Activated CD8-positive, alpha-beta T cell treated with anti-CD3 and anti-CD28 coated beads for 36 hours (primary cell): Measurements from ENCODE around the gene TRMO. TPM values are rescaled to one million over a fixed set of nuclear protein-coding genes. Genes with fewer than 3 reads are reported as not detected.

Experiments used
- ATAC-seq: fragments of 200-7000 bp; cut with Tn5 transposase; one replicate; pipeline ENCODE4 v1.10.0; 2021; ENCODE audit warnings: mild to moderate bottlenecking, moderate library complexity
- CTCF ChIA-PET: fragments of 350-600 bp; sonication (Branson Sonifier 250); formaldehyde crosslinking; loops from one replicate; lab custom pipeline; 2021; ENCODE audit warnings: antibody characterized with exemption; lab: Charles Lee
- POLR2A ChIA-PET: fragments of 350-600 bp; sonication (Branson Sonifier 250); formaldehyde crosslinking; loops from one replicate; lab custom pipeline; 2021; ENCODE audit warnings: antibody characterized with exemption; lab: Charles Lee
- DNase-seq: peaks from one replicate; pipeline ENCODE4 v3.0.0-alpha.2; 2020
- H3K27ac Mint-ChIP-seq: one replicate; pipeline ENCODE4 v1.8.0; 2021; ENCODE audit warnings: mild to moderate bottlenecking, mixed read lengths
- H3K27me3 Mint-ChIP-seq: one replicate; pipeline ENCODE4 v1.8.0; 2021; ENCODE audit warnings: mixed read lengths
- H3K36me3 Mint-ChIP-seq: one replicate; pipeline ENCODE4 v1.8.0; 2021; ENCODE audit warnings: low read depth, mixed read lengths
- H3K4me1 Mint-ChIP-seq: one replicate; pipeline ENCODE4 v1.8.0; 2021; ENCODE audit warnings: low read depth, mixed read lengths
- H3K4me3 Mint-ChIP-seq: one replicate; pipeline ENCODE4 v1.8.0; 2021; ENCODE audit warnings: mild to moderate bottlenecking, moderate library complexity, mixed read lengths
- H3K9me3 Mint-ChIP-seq: one replicate; pipeline ENCODE4 v1.8.0; 2021; ENCODE audit warnings: mixed read lengths
- intact Hi-C: fragments of 100-400 bp; cut with micrococcal nuclease; formaldehyde crosslinking; loops from one replicate; pipeline ENCODE4 v1.10.0; 2022
- total RNA-seq, 2 experiments: library from RNA; stranded (reverse); gene quantifications; one replicate each; pipeline ENCODE4 v1.2.3, GENCODE V29; 2021
- TF ChIP-seq, protein P1 (sequence below): fragments of 200-600 bp; IDR thresholded peaks from one replicate; pipeline ENCODE4 v1.8.0; 2022; ENCODE audit warnings: antibody characterized with exemption, mild to moderate bottlenecking

TRMO gene
- total RNA-seq, 2 experiments from 2014 or later, result 12.6 to 13.3 TPM

DNA sequence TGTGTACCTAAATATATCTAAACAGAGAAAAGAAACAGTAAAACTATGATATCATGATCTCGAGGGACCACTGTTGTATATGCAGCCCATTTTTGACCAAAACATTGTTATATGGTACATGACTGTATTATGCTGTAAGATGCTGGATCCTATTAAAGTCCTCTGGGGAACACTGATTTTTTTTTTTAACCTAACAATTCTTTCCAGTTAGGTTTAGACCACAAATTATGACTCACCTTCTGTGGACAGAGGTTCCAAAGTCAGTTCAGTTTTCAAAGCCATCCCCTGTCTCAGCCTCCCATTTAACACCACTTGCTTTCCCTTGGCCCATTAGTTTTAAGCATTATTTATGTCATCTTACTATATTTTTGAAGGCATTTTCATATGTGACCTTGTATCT lies 27.1 kb downstream of the TRMO start:
- no peak overlapping the region for H3K4me3 Mint-ChIP-seq
- no peaks in the 10 kb centered on the region for H3K9me3 Mint-ChIP-seq
- no peaks in the 10 kb centered on the region for H3K27me3 Mint-ChIP-seq
- ChIA-PET CTCF (interaction anchor here (1.4 kb wide), 1 partner anchor 35 kb away, joined by 3 read pairs; no protein-coding TSS in a partner anchor), POLR2A (interaction anchor here (1.2 kb wide), 2 partner anchors 14 to 142 kb away, joined by 3 read pairs; no protein-coding TSS in a partner anchor)
- peaks cover under 1% of the 10 kb centered on the region for H3K4me1 Mint-ChIP-seq
- no peaks in the 10 kb centered on the region for H3K36me3 Mint-ChIP-seq
- ATAC-seq, result no peak
- DNase-seq, result no peak
- H3K27ac Mint-ChIP-seq, result no peak overlapping the region
- TF ChIP-seq, protein P1, sequence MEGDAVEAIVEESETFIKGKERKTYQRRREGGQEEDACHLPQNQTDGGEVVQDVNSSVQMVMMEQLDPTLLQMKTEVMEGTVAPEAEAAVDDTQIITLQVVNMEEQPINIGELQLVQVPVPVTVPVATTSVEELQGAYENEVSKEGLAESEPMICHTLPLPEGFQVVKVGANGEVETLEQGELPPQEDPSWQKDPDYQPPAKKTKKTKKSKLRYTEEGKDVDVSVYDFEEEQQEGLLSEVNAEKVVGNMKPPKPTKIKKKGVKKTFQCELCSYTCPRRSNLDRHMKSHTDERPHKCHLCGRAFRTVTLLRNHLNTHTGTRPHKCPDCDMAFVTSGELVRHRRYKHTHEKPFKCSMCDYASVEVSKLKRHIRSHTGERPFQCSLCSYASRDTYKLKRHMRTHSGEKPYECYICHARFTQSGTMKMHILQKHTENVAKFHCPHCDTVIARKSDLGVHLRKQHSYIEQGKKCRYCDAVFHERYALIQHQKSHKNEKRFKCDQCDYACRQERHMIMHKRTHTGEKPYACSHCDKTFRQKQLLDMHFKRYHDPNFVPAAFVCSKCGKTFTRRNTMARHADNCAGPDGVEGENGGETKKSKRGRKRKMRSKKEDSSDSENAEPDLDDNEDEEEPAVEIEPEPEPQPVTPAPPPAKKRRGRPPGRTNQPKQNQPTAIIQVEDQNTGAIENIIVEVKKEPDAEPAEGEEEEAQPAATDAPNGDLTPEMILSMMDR, result no peak
- intact Hi-C loops, result no loop called here

DNA sequence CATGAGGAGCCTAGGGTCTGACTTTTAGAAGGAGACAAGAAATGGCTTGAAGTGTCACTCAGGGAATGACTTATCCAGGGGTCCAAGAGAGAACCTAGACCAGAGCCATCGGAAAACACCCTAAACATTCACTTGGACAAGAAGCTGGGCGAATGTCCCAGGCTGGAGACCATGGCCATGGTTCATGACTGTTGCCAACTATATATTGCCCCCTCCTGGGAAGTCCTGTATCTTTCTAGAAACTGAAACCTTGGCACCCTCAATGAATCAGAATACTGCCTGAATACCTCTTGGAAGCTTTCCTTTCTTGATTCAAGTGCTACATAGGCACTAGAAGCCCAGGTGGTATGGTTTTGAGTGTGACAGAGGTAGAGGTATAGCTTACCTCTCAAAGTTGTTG lies 29.9 kb downstream of the TRMO start:
- ATAC-seq, result no peak
- no peak overlapping the region for H3K4me3 Mint-ChIP-seq
- CTCF ChIA-PET, result interaction anchor here (0.8 to 9.4 kb wide), 8 partner anchors 8 to 63 kb away, joined by 3 to 169 read pairs (median 3); partner anchors contain the start of gene TRMO
- no peak overlapping the region for H3K27ac Mint-ChIP-seq
- H3K9me3 Mint-ChIP-seq, result no peaks in the 10 kb centered on the region
- POLR2A ChIA-PET, result interaction anchor here (0.5 to 1.0 kb wide), 2 partner anchors 9 to 12 kb away, joined by 3 to 4 read pairs; no protein-coding TSS in a partner anchor
- intact Hi-C loops, result no loop called here
- TF ChIP-seq, protein P1, result no peak
- no peak for DNase-seq
- peaks cover 5% of the 10 kb centered on the region for H3K4me1 Mint-ChIP-seq
- no peaks in the 10 kb centered on the region for H3K36me3 Mint-ChIP-seq
- no peaks in the 10 kb centered on the region for H3K27me3 Mint-ChIP-seq

DNA sequence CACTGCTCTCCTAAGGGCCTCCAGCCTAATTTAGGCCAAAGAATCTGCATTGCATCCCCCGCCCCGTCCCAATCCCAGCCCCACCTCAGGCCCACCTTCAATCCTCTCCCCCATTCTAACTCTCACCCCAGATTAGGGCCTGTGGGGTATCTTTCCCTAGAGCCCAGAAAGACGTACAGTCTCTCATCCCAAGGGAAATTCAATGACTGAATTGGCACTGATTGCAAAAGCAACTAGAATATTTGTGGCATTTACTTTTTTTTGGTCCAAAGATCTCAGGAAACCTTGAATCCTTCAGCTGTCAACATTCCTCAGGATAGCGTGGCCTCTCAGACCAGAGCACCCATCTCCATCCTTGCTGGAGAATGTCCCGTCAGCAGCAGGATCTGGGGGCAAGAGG lies 30.6 kb downstream of the TRMO start:
- H3K36me3 Mint-ChIP-seq, result no peaks in the 10 kb centered on the region
- intact Hi-C loops, result no loop called here
- peaks cover 5% of the 10 kb centered on the region for H3K4me1 Mint-ChIP-seq
- H3K27me3 Mint-ChIP-seq, result no peaks in the 10 kb centered on the region
- TF ChIP-seq, protein P1, result no peak
- no peaks in the 10 kb centered on the region for H3K9me3 Mint-ChIP-seq
- no peak for ATAC-seq
- no peak for DNase-seq
- no peak overlapping the region for H3K4me3 Mint-ChIP-seq
- H3K27ac Mint-ChIP-seq, result no peak overlapping the region
- POLR2A ChIA-PET, result interaction anchor here (1.0 to 1.6 kb wide), 2 partner anchors 10 to 30 kb away, joined by 4 to 10 read pairs; partner anchors contain the start of gene TRMO
- CTCF ChIA-PET, result interaction anchor here (1.3 to 9.4 kb wide), 6 partner anchors 9 to 190 kb away, joined by 3 to 169 read pairs (median 6); partner anchors contain the start of gene TRMO

DNA sequence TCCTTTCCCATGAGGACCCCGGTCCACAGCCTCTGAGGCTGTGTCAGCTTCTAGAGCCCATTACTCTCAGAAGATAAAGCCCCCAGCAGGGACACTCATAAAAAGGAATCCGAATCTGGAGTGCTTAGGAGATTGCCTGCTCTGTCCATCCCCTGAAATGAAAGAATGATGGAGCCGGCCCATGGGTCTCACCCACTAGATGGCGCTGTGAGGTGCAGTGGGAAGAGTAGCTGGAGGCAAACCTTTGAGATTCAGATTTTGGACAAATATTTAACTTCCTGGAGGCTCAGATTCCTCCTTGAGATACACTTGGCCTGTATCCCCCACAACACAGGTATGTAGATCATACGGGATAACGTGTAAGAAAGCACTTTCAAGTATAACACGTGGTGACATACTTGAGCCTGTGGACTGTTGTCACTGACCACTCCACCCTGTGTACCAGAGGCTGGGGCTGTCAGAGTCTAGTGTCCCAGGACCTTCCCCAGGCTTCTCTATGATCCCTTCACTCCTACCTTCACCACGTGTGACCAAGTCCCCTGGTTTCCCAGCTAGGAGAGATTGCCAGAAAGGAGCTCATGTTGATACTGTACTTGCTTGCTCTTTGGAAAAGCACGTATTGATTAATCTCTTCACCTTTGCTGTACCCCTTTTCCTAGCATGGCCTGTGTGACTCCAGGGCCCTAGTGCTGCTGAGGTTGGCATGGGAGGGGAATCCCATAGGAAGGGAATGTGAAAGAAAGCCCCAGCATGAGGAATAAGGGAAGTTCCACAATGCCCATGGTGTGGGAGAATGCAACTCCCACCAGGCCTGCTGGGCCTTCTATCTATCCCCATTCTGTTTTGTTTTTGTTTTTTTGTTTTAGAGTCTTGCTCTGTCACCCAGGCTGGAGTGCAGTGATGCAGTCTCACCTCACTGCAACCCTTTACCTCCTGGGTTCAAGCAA lies 32.1 kb downstream of the TRMO start:
- no peaks in the 10 kb centered on the region for H3K9me3 Mint-ChIP-seq
- DNase-seq (peak; percentile 82), ATAC-seq (peak; percentile 87)
- ChIA-PET POLR2A (interaction anchor here (0.6 to 1.6 kb wide), 5 partner anchors 11 to 1168 kb away, joined by 3 to 10 read pairs (median 3); partner anchors contain the start of gene TRMO), CTCF (interaction anchor here (0.6 to 9.4 kb wide), 50 partner anchors 10 to 258 kb away, joined by 3 to 169 read pairs (median 4); partner anchors contain the start of genes NCBP1, TRMO and XPA)
- no peak overlapping the region for H3K4me3 Mint-ChIP-seq
- H3K36me3 Mint-ChIP-seq, result no peaks in the 10 kb centered on the region
- no peak overlapping the region for H3K27ac Mint-ChIP-seq
- TF ChIP-seq, protein P1, result peak; percentile 95
- peaks cover 5% of the 10 kb centered on the region for H3K4me1 Mint-ChIP-seq
- H3K27me3 Mint-ChIP-seq, result no peaks in the 10 kb centered on the region
- intact Hi-C loops, result no loop called here
